NOMO-1 treated with dmso at 0.1 percent for 144 hours (cell line): ENCODE measurements around the gene SCARB1.
"Not testable (repeated sequence)": the region's sequence is repeated elsewhere in the genome, so short reads cannot be mapped to it uniquely, and the experiment has no call there.

Experiments
- DNase-seq: peaks from one replicate; lab custom pipeline; 2025; ENCODE audit not compliant: unreplicated experiment; lab: John Stamatoyannopoulos, UW

SCARB1 gene

GRCh38 chr12:124863416-124864325 is at the start of gene SCARB1:
Gene SCARB1, minus strand, starts transcription at chr12:124863864. Its CDS starts 144 bp downstream, at chr12:124863720.
- DNase-seq: peak; percentile 62

GRCh38 chr12:124912529-124913287 is 49.0 kb upstream of the SCARB1 start:
- not testable (repeated sequence) for DNase-seq

- not testable (repeated sequence) for DNase-seq
These were observed 47.9 kb upstream of the SCARB1 start for GRCh38 chr12:124911521-124911920.

- DNase-seq: no peak
These were observed 47.2 kb upstream of the SCARB1 start for GRCh38 chr12:124910561-124911478.

- no peak for DNase-seq
These were observed 46.3 kb upstream of the SCARB1 start for GRCh38 chr12:124909831-124910560.

- DNase-seq: no peak
These were observed 43.1 kb upstream of the SCARB1 start for GRCh38 chr12:124906606-124907261.

GRCh38 chr12:124904306-124905098 is 40.8 kb upstream of the SCARB1 start:
- peak; percentile 60 for DNase-seq

- no peak for DNase-seq
These were observed 39.3 kb upstream of the SCARB1 start for GRCh38 chr12:124902916-124903315.

- no peak for DNase-seq
These were observed 37.3 kb upstream of the SCARB1 start for GRCh38 chr12:124901003-124901402.

GRCh38 chr12:124900345-124900795 is 36.7 kb upstream of the SCARB1 start:
- not testable (repeated sequence) for DNase-seq

GRCh38 chr12:124898923-124899294 is 35.2 kb upstream of the SCARB1 start:
- no peak for DNase-seq

GRCh38 chr12:124898200-124898922 is 34.7 kb upstream of the SCARB1 start:
- DNase-seq: peak; percentile 71

GRCh38 chr12:124896461-124896860 is 32.8 kb upstream of the SCARB1 start:
- DNase-seq: no peak

GRCh38 chr12:124893792-124894516 is 30.3 kb upstream of the SCARB1 start:
- no peak for DNase-seq

GRCh38 chr12:124888260-124888659 is 24.6 kb upstream of the SCARB1 start:
- DNase-seq: no peak

- not testable (repeated sequence) for DNase-seq
These were observed 24.1 kb upstream of the SCARB1 start for GRCh38 chr12:124887766-124888165.
